Sigmoid colon (tissue), 7 donors: ENCODE data around the gene EIPR1. TPM values are rescaled to one million over a fixed set of nuclear protein-coding genes. Genes with fewer than 3 reads are reported as not detected.

ENCODE experiments used
- DNase-seq: peaks from one replicate; pipeline ENCODE4 v3.0.0-alpha.2; 2019
- H3K27ac ChIP-seq, 4 donors: fragments of 200-600 bp; sonication (generic); one replicate each; pipeline ENCODE4 v1.5.1; 2016 to 2019; ENCODE audit warnings: mild to moderate bottlenecking in 1 of 4
- H3K27me3 ChIP-seq, 3 donors: fragments of 200-600 bp; sonication (generic); one replicate each; pipeline ENCODE4 v1.5.1; 2019; ENCODE audit warnings: mild to moderate bottlenecking in 1 of 3
- H3K36me3 ChIP-seq, 4 donors: fragments of 200-600 bp; sonication (generic); one replicate each; pipeline ENCODE4 v1.5.1; 2016 to 2019
- H3K4me1 ChIP-seq, 4 donors: fragments of 200-600 bp; sonication (generic); one replicate each; pipeline ENCODE4 v1.5.1; 2017 to 2019
- H3K4me3 ChIP-seq, 4 donors: fragments of 200-600 bp; sonication (generic); one replicate each; pipeline ENCODE4 v1.5.1; 2017 to 2019; ENCODE audit warnings: mild to moderate bottlenecking in 2 of 4, moderate library complexity in 1 of 4
- H3K9me3 ChIP-seq, 4 donors: fragments of 200-600 bp in 3 of 4; sonication (generic) in 3 of 4; one replicate each; pipeline versions ENCODE4 v1.5.1 to v1.6.1; 2013 to 2019
- EP300 ChIP-seq, 4 donors: sonication (generic); formaldehyde crosslinking; IDR thresholded peaks; one replicate each; pipeline ENCODE4 v1.6.1; 2017; ENCODE audit warnings: antibody characterized with exemption in 4 of 4
- POLR2A ChIP-seq, 2 donors: fragments of 450-650 bp; IDR thresholded peaks; one replicate each; pipeline ENCODE4 v1.6.1; 2016; ENCODE audit warnings: antibody characterized with exemption in 2 of 2, mild to moderate bottlenecking in 2 of 2, moderate library complexity in 2 of 2
- POLR2AphosphoS5 ChIP-seq, 4 donors: sonication (generic); formaldehyde crosslinking; IDR thresholded peaks; one replicate each; pipeline ENCODE4 v1.6.1; 2017; ENCODE audit warnings: antibody characterized with exemption in 4 of 4
- WGBS, 2 donors: extraction: QIAGEN DNeasy Blood & Tissue Kit; methylation state at CpG; one replicate each; pipeline ENCODE4 v1.1.7; 2013; 5-methylcytosine and 5-hydroxymethylcytosine counted together
- intact Hi-C: fragments of 100-400 bp; cut with DNase I; formaldehyde crosslinking; loops from one replicate; pipeline ENCODE4 v1.15.1; 2023
- polyA plus RNA-seq, 3 donors: library from polyadenylated mRNA; stranded (reverse); fragments of 200-250 nt; gene quantifications; one replicate each; pipeline ENCODE4 v1.2.3, GENCODE V29; 2013
- total RNA-seq, 4 donors: library from RNA; depleted of rRNA; stranded (reverse); fragments of >200 nt; gene quantifications; one replicate each; pipeline ENCODE4 v1.1.0, GENCODE V29; 2016
- TF ChIP-seq, protein P1 (sequence below), 4 experiments: fragments of 450-650 bp in 3 of 4; fragments of 200-600 bp in 1 of 4; IDR thresholded peaks; one replicate each; pipeline ENCODE4 v1.5.1; 2016 to 2019; ENCODE audit warnings: antibody characterized with exemption in 4 of 4, mild to moderate bottlenecking in 3 of 4, moderate library complexity in 2 of 4
- donor health status: healthy with polysubstance abuse.
- donor health status: Bipolar disorder and iron deficiency.
- donor health status: healthy.

The EIPR1 gene
- total and polyA plus RNA-seq, 7 donors: 12.2 to 27.0 (median 20.0) TPM

DNA sequence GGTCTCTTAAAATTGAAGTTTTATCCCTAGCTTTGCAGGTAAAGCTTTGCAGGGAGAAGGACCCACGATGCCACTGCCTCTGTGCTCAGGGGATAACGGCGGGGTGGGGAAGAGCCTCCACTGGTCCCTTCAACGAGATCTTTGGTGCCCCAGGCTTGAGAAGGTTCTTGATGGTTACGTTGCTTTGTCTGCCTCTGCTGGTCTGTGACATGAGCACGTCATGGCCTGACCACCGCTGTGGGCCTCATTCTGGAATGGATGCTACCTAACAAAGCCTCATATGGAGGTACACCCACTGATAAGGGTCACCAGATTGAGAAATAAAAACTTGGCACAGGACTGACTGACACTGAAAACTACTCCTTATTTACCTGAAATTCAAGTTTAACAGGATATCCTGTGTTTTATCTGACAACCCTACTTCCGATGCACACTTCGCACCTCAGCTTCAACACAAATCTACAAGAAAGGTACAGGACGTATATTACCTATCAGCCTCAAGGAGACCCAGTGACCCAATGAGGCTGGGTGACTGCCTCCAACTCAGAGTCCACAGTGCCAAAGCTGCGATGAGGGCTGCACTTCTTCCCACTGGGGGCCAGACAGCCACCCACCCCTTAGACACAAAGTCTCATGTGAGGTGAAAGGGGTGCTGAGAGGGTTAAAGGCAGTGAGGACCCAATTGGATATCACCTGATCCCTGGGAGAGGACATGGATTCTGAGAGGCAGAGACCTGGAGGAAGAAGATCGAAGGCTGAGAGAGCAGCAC, 64.9 kb downstream of the EIPR1 start:
- Histone ChIP-seq H3K36me3 (no peaks in the 10 kb centered on the region), H3K4me3 (no peak overlapping the region), H3K4me1 (no peaks in the 10 kb centered on the region), H3K27ac (no peak overlapping the region), H3K9me3 (no peaks in the 10 kb centered on the region), H3K27me3 (no peaks in the 10 kb centered on the region)
- WGBS, 2 donors: 92 to 94% methylated on average over 12 of the region's 12 CpGs
- peak; percentile 43 for DNase-seq
- intact Hi-C loops: no loop called here
- TF ChIP-seq, protein P1, sequence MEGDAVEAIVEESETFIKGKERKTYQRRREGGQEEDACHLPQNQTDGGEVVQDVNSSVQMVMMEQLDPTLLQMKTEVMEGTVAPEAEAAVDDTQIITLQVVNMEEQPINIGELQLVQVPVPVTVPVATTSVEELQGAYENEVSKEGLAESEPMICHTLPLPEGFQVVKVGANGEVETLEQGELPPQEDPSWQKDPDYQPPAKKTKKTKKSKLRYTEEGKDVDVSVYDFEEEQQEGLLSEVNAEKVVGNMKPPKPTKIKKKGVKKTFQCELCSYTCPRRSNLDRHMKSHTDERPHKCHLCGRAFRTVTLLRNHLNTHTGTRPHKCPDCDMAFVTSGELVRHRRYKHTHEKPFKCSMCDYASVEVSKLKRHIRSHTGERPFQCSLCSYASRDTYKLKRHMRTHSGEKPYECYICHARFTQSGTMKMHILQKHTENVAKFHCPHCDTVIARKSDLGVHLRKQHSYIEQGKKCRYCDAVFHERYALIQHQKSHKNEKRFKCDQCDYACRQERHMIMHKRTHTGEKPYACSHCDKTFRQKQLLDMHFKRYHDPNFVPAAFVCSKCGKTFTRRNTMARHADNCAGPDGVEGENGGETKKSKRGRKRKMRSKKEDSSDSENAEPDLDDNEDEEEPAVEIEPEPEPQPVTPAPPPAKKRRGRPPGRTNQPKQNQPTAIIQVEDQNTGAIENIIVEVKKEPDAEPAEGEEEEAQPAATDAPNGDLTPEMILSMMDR (IDR thresholded peaks at IDR 0.05): no peak
- TF ChIP-seq POLR2A (IDR thresholded peaks at IDR 0.05) (no peak), EP300 (IDR thresholded peaks at IDR 0.05) (no peak), POLR2AphosphoS5 (IDR thresholded peaks at IDR 0.05) (no peak)

DNA sequence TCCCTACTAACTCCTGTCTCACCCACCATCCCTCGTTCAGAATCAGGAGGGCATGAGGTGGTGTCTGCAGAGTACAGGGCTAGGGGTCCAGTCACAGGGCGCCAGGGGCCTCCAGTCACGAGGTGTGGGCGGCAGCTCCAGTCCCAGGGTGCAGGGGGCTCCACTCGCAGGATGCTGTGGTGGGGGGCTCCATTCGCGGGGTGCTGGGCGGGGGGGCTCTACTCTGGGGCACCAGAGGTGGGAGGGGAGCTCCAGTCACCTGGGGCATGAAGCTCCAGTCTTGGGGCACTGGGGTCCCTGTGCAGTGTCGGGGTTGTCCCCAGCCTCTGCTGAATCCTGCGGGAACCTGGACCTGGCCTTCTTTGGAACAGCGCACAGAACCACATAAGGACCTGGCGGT, 66.0 kb downstream of the EIPR1 start:
- 96 to 97% methylated on average over 12 of the region's 12 CpGs for WGBS, 2 donors

GRCh38 chr2:3309496-3310355, 67.9 kb downstream of the EIPR1 start:
- Histone ChIP-seq H3K4me1 (no peaks in the 10 kb centered on the region), H3K27me3 (no peaks in the 10 kb centered on the region), H3K9me3 (no peaks in the 10 kb centered on the region), H3K4me3 (no peak overlapping the region), H3K27ac (no peak overlapping the region), H3K36me3 (no peaks in the 10 kb centered on the region)
- WGBS, 2 donors: 94 to 95% methylated on average over 23 of the region's 23 CpGs
- no peak for TF ChIP-seq POLR2A (IDR thresholded peaks at IDR 0.05)
- TF ChIP-seq POLR2AphosphoS5 (IDR thresholded peaks at IDR 0.05): no peak
- TF ChIP-seq EP300 (IDR thresholded peaks at IDR 0.05): no peak
- intact Hi-C loops: loop anchor here (10.0 kb wide), 2 partner anchors 1195 to 1455 kb away; no protein-coding TSS in a partner anchor
- peak; percentile 46 for DNase-seq

More for the DNA sequence above, 66.0 kb downstream of the EIPR1 start:
- no peaks in the 10 kb centered on the region for H3K4me1 ChIP-seq
- no peaks in the 10 kb centered on the region for H3K36me3 ChIP-seq
- intact Hi-C loops: no loop called here
- no peak overlapping the region for H3K27ac ChIP-seq
- no peak overlapping the region for H3K4me3 ChIP-seq
- TF ChIP-seq POLR2AphosphoS5 (IDR thresholded peaks at IDR 0.05) (no peak), EP300 (IDR thresholded peaks at IDR 0.05) (no peak), POLR2A (IDR thresholded peaks at IDR 0.05) (no peak)
- TF ChIP-seq, protein P1 (IDR thresholded peaks at IDR 0.05): no peak
- no peaks in the 10 kb centered on the region for H3K9me3 ChIP-seq
- peak; percentile 56 for DNase-seq
- H3K27me3 ChIP-seq: no peaks in the 10 kb centered on the region

DNA sequence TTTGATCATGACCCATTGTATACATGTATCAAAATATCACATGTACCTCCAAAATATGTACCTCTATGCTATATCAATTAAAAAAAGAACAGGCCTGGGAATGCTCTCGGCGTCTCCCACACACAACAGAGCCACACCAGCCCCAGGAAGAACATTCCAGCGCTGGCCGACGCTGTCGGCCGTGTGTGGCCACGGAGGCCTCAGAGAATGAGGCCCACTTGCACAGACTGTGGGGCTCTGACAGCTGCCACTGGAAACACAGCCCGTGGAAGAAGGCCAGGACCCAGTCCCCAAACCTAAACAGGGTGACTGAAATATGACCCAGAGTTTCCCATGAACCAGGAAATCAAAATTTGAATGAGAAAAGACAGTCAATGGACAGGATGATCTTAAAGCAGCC, 69.7 kb downstream of the EIPR1 start:
- TF ChIP-seq, protein P1 (IDR thresholded peaks at IDR 0.05): no peak
- TF ChIP-seq EP300 (IDR thresholded peaks at IDR 0.05): no peak
- TF ChIP-seq POLR2AphosphoS5 (IDR thresholded peaks at IDR 0.05): no peak
- no peak for TF ChIP-seq POLR2A (IDR thresholded peaks at IDR 0.05)
- WGBS, 2 donors: 91 to 95% methylated on average over 9 of the region's 9 CpGs
- Histone ChIP-seq H3K27me3 (no peaks in the 10 kb centered on the region), H3K4me3 (no peak overlapping the region), H3K27ac (no peak overlapping the region), H3K4me1 (peaks cover 0 to 7% (median 5%) of the 10 kb centered on the region in 4 donors), H3K36me3 (no peaks in the 10 kb centered on the region), H3K9me3 (no peaks in the 10 kb centered on the region)
- intact Hi-C loops: loop anchor here (10.0 kb wide), 2 partner anchors 1193 to 1453 kb away; no protein-coding TSS in a partner anchor
- no peak for DNase-seq

DNA sequence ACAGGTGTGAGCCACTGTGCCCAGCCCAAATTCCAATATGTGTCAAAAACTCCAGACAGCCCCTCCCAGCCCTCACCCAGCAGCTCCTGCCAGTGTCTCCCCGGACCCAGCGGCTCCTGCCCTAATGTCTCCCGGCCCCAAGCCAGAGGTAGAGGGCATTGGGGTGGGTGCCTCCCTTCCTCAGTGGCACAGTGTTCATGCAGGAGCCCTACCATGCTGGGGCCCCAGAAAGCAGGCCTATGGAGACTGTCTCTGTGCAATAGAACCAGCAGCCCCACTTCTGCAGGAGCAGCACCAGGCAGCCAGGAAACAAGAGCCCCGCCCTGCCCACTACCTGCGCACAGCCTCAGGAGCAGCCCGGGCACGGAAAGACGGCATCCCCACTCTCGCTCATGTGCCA, 70.4 kb downstream of the EIPR1 start:
- Histone ChIP-seq H3K27ac (no peak overlapping the region), H3K36me3 (no peaks in the 10 kb centered on the region), H3K27me3 (no peaks in the 10 kb centered on the region), H3K4me3 (no peak overlapping the region), H3K4me1 (peaks cover 0 to 7% (median 5%) of the 10 kb centered on the region in 4 donors), H3K9me3 (no peaks in the 10 kb centered on the region)
- TF ChIP-seq POLR2A (IDR thresholded peaks at IDR 0.05): no peak
- no peak for TF ChIP-seq EP300 (IDR thresholded peaks at IDR 0.05)
- TF ChIP-seq, protein P1 (IDR thresholded peaks at IDR 0.05): no peak
- TF ChIP-seq POLR2AphosphoS5 (IDR thresholded peaks at IDR 0.05): no peak
- intact Hi-C loops: loop anchor here (10.0 kb wide), 2 partner anchors 1192 to 1452 kb away; no protein-coding TSS in a partner anchor
- no peak for DNase-seq
- 96 to 97% methylated on average over 9 of the region's 9 CpGs for WGBS, 2 donors
